HG03175 (cell line): Measurements from ENCODE around the gene BMAL2.

ENCODE experiments used
- ATAC-seq: cut with Tn5 transposase; IDR thresholded peaks from one replicate; pipeline ENCODE4 v1.9.1; 2021; ENCODE audit warnings: mild to moderate bottlenecking, moderate library complexity; ENCODE audit not compliant: unreplicated experiment

The BMAL2 gene

DNA sequence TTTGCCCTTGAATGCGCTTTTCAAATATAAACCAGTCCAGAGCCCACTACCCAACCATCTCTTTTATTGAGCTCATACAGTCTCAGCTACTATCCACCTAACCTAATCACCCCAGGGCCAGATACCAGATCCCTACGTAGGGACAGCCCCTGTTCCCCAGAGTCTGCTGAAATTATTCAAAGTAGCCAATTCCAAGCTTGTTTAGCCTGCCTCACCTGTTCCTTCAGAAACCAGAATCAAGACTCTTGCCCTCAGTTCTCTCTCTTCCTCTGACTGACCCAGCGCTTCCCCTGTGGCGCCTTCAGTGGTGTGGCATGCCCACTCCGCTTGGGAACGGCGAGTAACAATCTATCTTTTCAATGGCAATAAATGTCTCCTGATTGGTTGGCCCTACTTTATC, 18.8 kb downstream of the BMAL2 start:
- no peak for ATAC-seq

- no peak for ATAC-seq
Measured at GRCh38 chr12:27355486-27355885, 22.9 kb downstream of the BMAL2 start.

DNA sequence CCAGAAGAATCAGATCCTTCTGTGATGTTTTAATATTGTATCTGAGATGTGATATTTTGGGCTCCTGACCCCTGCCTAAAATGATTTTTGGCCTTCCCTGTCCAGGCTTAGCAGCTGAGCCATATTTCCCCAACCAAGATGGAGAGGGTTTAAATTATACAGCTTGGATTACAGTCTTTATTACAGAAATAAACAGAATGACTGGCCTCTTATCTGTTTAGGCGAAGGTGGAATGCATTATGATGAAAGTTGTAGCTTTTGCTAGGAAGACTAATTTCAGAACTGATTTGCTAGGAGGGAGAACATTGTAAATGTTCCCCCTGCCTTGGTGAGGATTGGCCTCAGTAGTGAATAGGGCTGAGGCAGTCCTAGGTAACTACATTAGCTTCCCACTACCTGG, 23.3 kb downstream of the BMAL2 start:
- no peak for ATAC-seq

GRCh38 chr12:27359578-27360340, 27.1 kb downstream of the BMAL2 start:
- ATAC-seq: no peak

DNA sequence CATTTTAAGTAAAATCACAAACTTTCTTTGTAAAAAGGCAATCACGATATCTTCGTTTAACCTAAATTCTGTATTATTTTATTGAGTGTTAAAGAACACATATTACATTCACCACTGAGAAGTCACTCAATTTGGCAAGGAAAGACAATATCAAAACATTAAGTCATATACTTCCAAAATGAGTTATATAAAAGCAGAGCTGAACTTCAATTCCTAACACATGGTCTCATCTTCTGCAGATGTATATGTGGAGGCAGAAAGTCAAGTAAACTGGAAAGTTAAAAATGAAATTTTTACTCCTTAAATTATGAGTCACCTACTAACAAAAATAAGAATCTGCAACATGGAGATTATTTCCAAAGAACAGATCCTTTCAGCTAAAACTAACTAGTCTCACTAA, 28.7 kb downstream of the BMAL2 start:
- ATAC-seq: no peak

DNA sequence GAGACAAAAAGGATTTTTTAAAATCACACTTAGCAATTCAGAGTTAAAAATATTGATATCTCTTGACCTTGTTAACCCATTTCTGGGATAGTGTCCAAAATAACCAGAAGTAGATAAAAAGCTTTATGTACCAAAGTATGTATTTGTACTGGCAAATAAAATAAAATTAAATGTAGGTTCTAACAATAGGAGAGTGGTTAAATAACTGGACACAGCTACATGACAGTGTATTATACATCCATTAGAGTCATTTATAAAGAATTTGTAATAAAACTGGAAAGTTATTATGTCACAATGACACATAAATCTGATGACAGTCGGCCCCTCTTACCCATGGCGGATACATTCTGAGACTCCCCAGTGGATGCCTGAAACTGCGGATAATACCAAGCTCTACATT, 34.0 kb downstream of the BMAL2 start:
- ATAC-seq: no peak

- no peak for ATAC-seq
Measured at GRCh38 chr12:27367078-27367477, 34.4 kb downstream of the BMAL2 start.

- no peak for ATAC-seq
Measured at GRCh38 chr12:27382171-27382795, 49.6 kb downstream of the BMAL2 start.
